Measurements from ENCODE around the gene UNC45A.

DNA sequence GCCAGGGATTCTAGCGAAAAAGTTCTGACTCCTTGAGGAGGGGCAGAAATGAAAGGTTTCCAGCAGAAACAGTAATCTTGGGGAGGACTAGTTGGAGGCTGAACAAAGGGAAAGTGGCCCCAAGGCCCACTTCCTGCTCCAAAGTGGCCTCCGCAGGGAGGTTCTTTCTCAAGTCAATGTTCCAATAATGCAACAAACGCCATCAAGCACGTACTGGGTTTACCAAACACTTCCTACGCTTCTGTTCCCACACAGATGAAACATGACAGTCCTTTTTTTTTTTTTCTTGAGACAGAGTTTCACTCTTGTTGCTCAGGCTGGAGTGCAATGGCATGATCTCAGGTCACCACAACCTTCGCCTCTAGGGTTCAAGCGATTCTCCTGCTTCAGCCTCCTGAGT is 10.0 kb downstream of the UNC45A start:
- TF ChIP-seq, protein P1, sequence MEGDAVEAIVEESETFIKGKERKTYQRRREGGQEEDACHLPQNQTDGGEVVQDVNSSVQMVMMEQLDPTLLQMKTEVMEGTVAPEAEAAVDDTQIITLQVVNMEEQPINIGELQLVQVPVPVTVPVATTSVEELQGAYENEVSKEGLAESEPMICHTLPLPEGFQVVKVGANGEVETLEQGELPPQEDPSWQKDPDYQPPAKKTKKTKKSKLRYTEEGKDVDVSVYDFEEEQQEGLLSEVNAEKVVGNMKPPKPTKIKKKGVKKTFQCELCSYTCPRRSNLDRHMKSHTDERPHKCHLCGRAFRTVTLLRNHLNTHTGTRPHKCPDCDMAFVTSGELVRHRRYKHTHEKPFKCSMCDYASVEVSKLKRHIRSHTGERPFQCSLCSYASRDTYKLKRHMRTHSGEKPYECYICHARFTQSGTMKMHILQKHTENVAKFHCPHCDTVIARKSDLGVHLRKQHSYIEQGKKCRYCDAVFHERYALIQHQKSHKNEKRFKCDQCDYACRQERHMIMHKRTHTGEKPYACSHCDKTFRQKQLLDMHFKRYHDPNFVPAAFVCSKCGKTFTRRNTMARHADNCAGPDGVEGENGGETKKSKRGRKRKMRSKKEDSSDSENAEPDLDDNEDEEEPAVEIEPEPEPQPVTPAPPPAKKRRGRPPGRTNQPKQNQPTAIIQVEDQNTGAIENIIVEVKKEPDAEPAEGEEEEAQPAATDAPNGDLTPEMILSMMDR (optimal IDR thresholded peaks at IDR 0.05 in 1 of 3, IDR thresholded peaks at IDR 0.05 in 1 of 3, conservative IDR thresholded peaks at IDR 0.05 in 1 of 3; ENCODE audit: extremely low read depth in 1 of 3, insufficient read depth in 2 of 3, low read length in 3 of 3): no peak
- no peak for TF ChIP-seq EZH2 (IDR thresholded peaks at IDR 0.05; ENCODE audit: low read length)

Measured in keratinocyte (primary cell).